HK-2 (cell line): ENCODE measurements around the gene MOXD1.
A peak's percentile ranks its signal among the peaks of the same experiment; 100 is the strongest.

ENCODE experiments used
- DNase-seq: peaks from one replicate; pipeline ENCODE4 v3.0.0-alpha.2; 2018; ENCODE audit not compliant: unreplicated experiment

Gene MOXD1

GRCh38 chr6:132399376-132400074 is 1.8 kb downstream of the MOXD1 start:
- no peak for DNase-seq

DNA sequence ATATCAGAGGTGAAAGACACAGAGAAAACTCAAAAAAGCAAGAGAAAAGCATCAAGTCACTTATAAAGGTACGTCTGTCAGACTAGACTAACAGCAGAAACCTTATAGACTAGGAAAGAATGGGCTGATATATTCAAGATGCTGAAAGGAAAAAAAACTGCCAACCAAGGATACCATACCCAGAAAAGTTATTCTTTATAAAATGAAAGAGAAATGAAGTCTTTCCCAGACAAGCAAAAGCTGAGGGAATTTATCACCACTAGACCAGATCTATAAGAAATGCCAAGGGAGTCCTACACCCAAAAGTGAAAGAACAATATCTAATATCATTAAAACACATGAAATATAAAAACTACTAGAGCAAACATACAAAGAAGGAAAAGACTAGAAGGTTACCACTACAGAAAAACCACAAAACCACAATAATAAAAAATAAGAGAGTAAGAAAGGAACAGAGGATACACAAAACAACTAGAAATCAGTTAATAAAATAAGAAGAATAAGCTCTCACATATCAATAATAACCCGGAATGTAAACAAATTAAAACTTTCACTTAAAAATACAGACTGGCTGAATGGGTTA is 6.2 kb downstream of the MOXD1 start:
- no peak for DNase-seq

DNA sequence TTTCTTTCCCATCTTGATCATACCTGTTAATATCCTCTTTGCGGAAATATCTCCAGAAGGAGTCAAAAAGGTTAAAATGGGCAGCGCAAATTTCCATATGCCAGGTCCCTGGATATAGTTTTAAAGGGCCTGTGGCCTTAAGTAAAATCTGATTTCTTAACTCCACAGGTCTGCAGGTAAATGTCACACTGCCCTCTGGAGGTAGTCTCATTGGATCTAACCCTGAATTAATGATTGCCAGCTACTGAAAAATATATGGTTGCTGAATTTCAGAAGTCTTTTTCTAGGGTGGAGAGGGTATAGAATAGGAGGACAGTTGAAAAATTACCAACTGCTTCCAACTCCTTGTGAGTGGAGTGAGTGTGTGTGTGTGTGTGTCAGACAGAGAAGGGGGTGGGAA is 8.5 kb downstream of the MOXD1 start:
- DNase-seq: no peak

DNA sequence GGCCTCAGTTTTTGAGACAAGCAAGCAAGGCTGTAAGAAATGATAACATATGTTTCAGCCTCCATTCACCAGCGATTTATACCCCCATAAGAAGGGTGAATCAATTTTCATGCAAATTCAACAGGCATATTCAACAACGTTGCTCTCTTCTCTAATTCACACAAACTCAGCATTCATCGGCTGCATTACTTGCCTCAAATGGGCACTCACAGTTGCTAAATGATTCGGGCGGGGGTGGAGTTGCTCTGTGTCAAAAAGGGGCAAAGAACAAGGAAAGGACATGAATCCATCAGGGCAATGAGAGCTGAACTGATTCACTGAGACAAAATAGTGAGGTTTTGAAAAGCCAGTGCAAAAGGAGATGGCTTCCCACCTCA is 9.0 kb downstream of the MOXD1 start:
- DNase-seq: no peak

GRCh38 chr6:132391391-132392269 is 9.6 kb downstream of the MOXD1 start:
- peak; percentile 9 for DNase-seq

GRCh38 chr6:132390451-132390850 is 10.8 kb downstream of the MOXD1 start:
- DNase-seq: no peak

DNA sequence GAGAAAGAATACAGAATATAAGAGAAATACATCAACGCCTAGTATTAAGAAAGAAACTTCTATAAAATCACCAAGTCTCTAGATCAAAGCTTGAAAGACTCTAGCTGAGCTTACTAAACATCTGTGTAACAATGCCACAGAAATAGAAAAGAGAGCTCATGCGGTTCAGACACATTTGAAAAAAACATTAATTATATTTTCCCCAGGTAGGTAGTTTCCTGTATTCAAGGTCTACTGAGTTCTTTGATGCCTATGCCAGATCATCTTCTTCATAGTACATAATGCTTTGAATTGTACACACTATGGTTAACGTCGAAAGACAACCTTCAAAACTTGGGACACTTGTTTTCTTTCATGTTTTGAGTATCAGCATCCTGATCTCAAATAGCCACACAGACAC is 11.3 kb downstream of the MOXD1 start:
- DNase-seq: no peak

DNA sequence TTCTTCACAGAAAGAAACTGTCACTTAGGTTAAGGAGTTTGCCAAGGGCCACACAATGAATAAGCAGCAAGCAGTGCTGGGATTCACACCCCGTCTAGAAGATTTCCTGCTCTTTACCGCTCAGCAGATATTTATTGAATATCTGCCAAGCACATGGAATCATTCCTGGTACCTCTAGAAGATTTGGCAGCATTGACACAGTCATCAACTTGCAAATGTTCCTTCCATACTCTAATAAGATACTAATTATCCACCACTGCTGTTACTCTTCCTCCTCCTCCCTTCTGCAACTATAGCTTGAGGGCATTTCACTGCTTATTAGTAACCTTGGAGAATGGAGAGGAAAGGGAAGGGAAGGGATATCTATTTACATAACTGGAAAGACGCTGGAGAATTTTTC is 13.0 kb downstream of the MOXD1 start:
- no peak for DNase-seq

DNA sequence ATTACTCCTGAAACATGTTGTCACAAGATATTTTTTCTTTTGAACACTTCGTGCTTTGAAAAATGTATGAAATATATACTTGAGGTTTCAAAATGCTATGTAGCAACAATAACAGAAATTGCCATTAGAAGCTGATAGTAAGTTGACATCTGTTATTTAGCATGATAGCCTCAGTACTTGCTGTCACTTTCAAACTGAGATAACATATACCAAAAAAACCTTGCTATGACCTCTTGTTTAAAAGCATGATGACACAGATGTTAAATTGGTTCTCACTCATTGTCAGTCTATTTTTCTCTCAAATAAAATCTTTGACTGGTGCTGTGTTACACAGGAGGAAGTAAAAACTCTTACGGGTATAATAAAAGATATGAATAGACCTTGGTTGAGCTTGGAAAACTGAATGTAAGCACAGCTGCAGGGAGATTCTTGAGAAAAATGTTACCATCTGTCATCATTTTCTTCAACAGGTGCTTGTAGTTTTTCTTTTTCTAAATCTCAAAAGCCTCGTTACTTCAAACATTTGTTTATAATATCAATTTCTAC is 18.6 kb downstream of the MOXD1 start:
- no peak for DNase-seq

- DNase-seq: no peak
These were observed 19.9 kb downstream of the MOXD1 start for GRCh38 chr6:132381381-132381780.

GRCh38 chr6:132380358-132381029 is 20.8 kb downstream of the MOXD1 start:
- DNase-seq: no peak

- no peak for DNase-seq
These were observed 31.7 kb downstream of the MOXD1 start for GRCh38 chr6:132369526-132369925.

- no peak for DNase-seq
These were observed 32.3 kb downstream of the MOXD1 start for GRCh38 chr6:132368916-132369481.

DNA sequence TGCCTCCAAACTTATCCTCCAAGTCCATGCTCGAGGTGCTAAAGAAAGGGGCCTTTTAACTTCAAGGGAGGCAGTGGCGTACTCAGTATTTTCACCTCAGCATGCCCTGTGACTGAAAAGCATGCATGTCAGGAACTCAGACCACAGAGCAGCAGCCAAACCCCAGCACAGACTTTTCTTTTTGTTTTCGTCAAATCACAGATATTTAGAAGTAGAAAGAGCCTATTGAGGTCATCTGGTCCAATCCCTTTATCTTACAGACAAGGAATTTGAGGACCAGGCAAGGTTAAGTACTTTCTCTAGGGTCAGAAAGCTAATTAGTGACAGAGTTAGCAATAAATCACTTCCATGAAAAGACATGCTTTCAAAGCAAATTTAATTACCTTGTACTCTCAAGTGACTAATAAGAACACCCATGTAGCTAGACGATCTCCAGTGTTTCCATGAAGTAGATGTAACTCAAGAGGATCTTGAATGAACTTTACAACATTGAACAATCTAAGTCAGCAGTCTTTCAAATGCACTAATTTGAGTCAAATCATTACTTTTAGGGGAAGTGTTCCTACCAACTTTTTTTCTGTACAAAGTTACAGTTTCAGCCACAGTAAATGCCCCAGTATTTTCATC is 35.9 kb downstream of the MOXD1 start:
- DNase-seq: no peak

GRCh38 chr6:132364306-132365074 is 36.8 kb downstream of the MOXD1 start:
- DNase-seq: no peak

DNA sequence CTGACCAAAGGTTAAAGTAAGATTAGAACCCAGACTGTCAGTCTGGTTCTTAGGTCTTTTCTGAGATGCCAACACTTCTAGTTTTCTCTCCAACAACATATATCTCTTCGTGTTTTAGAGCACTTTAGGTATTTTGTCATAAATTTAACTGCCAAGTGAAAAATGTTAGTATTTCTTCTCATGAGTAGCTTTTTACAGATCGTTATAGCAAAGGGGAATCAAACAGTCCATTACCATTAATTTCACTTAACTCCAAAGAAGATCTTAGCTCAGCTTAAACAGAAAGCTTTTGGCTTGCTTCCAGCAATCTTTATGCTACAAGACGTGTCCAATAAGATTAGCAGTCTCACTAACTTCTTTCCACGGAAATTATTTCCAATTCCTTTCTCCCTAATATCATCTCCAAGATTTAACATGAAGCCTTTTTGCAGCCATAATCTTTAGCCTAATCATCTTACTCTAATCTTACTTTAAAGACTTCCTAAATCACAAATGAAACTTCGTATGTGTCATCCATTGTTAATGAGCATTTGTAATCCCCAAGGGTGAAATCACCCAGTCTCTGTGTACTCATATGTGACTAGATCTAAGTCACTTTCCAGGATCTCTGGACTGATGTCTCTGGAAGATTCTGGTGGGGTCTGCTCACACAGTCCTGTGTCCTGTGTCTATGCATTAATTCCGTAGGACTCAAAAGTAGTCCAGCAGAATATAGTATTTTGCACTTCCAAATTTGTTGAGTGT is 38.7 kb downstream of the MOXD1 start:
- no peak for DNase-seq

- DNase-seq: no peak
These were observed 40.2 kb downstream of the MOXD1 start for GRCh38 chr6:132361101-132361500.

DNA sequence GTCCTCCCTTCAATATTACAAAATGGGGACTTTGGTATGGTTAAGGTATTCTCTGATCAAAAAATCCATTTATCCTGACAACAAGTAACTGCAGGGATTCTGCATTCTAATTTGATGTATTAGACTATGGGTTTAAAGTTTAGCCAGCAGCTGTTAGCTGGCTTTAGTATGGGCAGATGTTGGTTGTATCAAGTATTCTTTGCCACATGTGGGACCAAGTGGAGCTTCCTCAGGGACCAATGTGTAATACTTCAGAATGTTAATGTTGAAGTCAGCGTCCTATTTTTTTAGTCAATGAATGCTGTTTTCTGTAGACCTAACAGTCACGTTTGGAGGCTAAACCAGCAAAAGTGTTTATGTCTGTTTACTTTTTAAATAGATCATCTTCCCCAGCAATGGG is 41.4 kb downstream of the MOXD1 start:
- no peak for DNase-seq

- no peak for DNase-seq
These were observed 44.2 kb downstream of the MOXD1 start for GRCh38 chr6:132357120-132357519.
